ENCODE measurements around the gene CLSTN2. TPM values are rescaled to one million over a fixed set of nuclear protein-coding genes. Genes with fewer than 3 reads are reported as not detected.

CLSTN2 gene
- total RNA-seq, 1 donor from 2014 or later: 4.7 TPM

GRCh38 chr3:140510303-140510861, 575.4 kb downstream of the CLSTN2 start:
- Histone ChIP-seq H3K9ac (ENCODE audit: low read depth in 1 of 3, low read length in 3 of 3) (no peak overlapping the region), H3K27me3 (ENCODE audit: control insufficient read depth in 3 of 3, insufficient read depth in 3 of 3, low read length in 3 of 3) (peaks cover 0 to 5% (median 0%) of the 10 kb centered on the region in 3 donors), H3K9me3 (ENCODE audit: control insufficient read depth in 3 of 3, low read length in 3 of 3) (no peaks in the 10 kb centered on the region), H3K4me3 (ENCODE audit: low read length in 3 of 3) (no peak overlapping the region), H3K36me3 (ENCODE audit: control insufficient read depth in 3 of 3, insufficient read depth in 3 of 3, low read length in 3 of 3) (no peaks in the 10 kb centered on the region), H3K4me1 (ENCODE audit: control insufficient read depth in 3 of 3, insufficient read depth in 3 of 3, low read length in 3 of 3) (no peaks in the 10 kb centered on the region), H3K27ac (ENCODE audit: low read depth, low read length) (no peak overlapping the region)

GRCh38 chr3:140521751-140522445, 586.9 kb downstream of the CLSTN2 start:
- no peak overlapping the region for H3K27ac ChIP-seq (ENCODE audit: low read depth, low read length)
- no peaks in the 10 kb centered on the region for H3K36me3 ChIP-seq (ENCODE audit: control insufficient read depth in 3 of 3, insufficient read depth in 3 of 3, low read length in 3 of 3)
- H3K4me3 ChIP-seq (ENCODE audit: low read length in 3 of 3): no peak overlapping the region
- H3K9ac ChIP-seq (ENCODE audit: low read depth in 1 of 3, low read length in 3 of 3): no peak overlapping the region
- H3K27me3 ChIP-seq (ENCODE audit: control insufficient read depth in 3 of 3, insufficient read depth in 3 of 3, low read length in 3 of 3): no peaks in the 10 kb centered on the region
- H3K9me3 ChIP-seq (ENCODE audit: control insufficient read depth in 3 of 3, low read length in 3 of 3): no peaks in the 10 kb centered on the region
- H3K4me1 ChIP-seq (ENCODE audit: control insufficient read depth in 3 of 3, insufficient read depth in 3 of 3, low read length in 3 of 3): no peaks in the 10 kb centered on the region

- Histone ChIP-seq H3K9ac (ENCODE audit: low read depth in 1 of 3, low read length in 3 of 3) (no peak overlapping the region), H3K27ac (ENCODE audit: low read depth, low read length) (no peak overlapping the region), H3K9me3 (ENCODE audit: control insufficient read depth in 3 of 3, low read length in 3 of 3) (no peaks in the 10 kb centered on the region), H3K36me3 (ENCODE audit: control insufficient read depth in 3 of 3, insufficient read depth in 3 of 3, low read length in 3 of 3) (no peaks in the 10 kb centered on the region), H3K4me3 (ENCODE audit: low read length in 3 of 3) (no peak overlapping the region), H3K4me1 (ENCODE audit: control insufficient read depth in 3 of 3, insufficient read depth in 3 of 3, low read length in 3 of 3) (no peaks in the 10 kb centered on the region), H3K27me3 (ENCODE audit: control insufficient read depth in 3 of 3, insufficient read depth in 3 of 3, low read length in 3 of 3) (no peaks in the 10 kb centered on the region)
Measured at GRCh38 chr3:140522653-140523380, 587.8 kb downstream of the CLSTN2 start.

GRCh38 chr3:140523600-140523999, 588.6 kb downstream of the CLSTN2 start:
- H3K27me3 ChIP-seq (ENCODE audit: control insufficient read depth in 3 of 3, insufficient read depth in 3 of 3, low read length in 3 of 3): no peaks in the 10 kb centered on the region
- H3K9me3 ChIP-seq (ENCODE audit: control insufficient read depth in 3 of 3, low read length in 3 of 3): no peaks in the 10 kb centered on the region
- no peaks in the 10 kb centered on the region for H3K36me3 ChIP-seq (ENCODE audit: control insufficient read depth in 3 of 3, insufficient read depth in 3 of 3, low read length in 3 of 3)
- no peak overlapping the region for H3K4me3 ChIP-seq (ENCODE audit: low read length in 3 of 3)
- H3K4me1 ChIP-seq (ENCODE audit: control insufficient read depth in 3 of 3, insufficient read depth in 3 of 3, low read length in 3 of 3): no peaks in the 10 kb centered on the region
- H3K27ac ChIP-seq (ENCODE audit: low read depth, low read length): no peak overlapping the region
- H3K9ac ChIP-seq (ENCODE audit: low read depth in 1 of 3, low read length in 3 of 3): no peak overlapping the region

- H3K27ac ChIP-seq (ENCODE audit: low read depth, low read length): no peak overlapping the region
- no peaks in the 10 kb centered on the region for H3K9me3 ChIP-seq (ENCODE audit: control insufficient read depth in 3 of 3, low read length in 3 of 3)
- no peaks in the 10 kb centered on the region for H3K27me3 ChIP-seq (ENCODE audit: control insufficient read depth in 3 of 3, insufficient read depth in 3 of 3, low read length in 3 of 3)
- no peaks in the 10 kb centered on the region for H3K4me1 ChIP-seq (ENCODE audit: control insufficient read depth in 3 of 3, insufficient read depth in 3 of 3, low read length in 3 of 3)
- H3K4me3 ChIP-seq (ENCODE audit: low read length in 3 of 3): no peak overlapping the region
- H3K9ac ChIP-seq (ENCODE audit: low read depth in 1 of 3, low read length in 3 of 3): no peak overlapping the region
- no peaks in the 10 kb centered on the region for H3K36me3 ChIP-seq (ENCODE audit: control insufficient read depth in 3 of 3, insufficient read depth in 3 of 3, low read length in 3 of 3)
Measured at GRCh38 chr3:140527156-140527555, 592.2 kb downstream of the CLSTN2 start.

- H3K36me3 ChIP-seq (ENCODE audit: control insufficient read depth in 3 of 3, insufficient read depth in 3 of 3, low read length in 3 of 3): no peaks in the 10 kb centered on the region
- no peak overlapping the region for H3K9ac ChIP-seq (ENCODE audit: low read depth in 1 of 3, low read length in 3 of 3)
- no peaks in the 10 kb centered on the region for H3K4me1 ChIP-seq (ENCODE audit: control insufficient read depth in 3 of 3, insufficient read depth in 3 of 3, low read length in 3 of 3)
- H3K27ac ChIP-seq (ENCODE audit: low read depth, low read length): no peak overlapping the region
- H3K27me3 ChIP-seq (ENCODE audit: control insufficient read depth in 3 of 3, insufficient read depth in 3 of 3, low read length in 3 of 3): no peaks in the 10 kb centered on the region
- H3K4me3 ChIP-seq (ENCODE audit: low read length in 3 of 3): no peak overlapping the region
- no peaks in the 10 kb centered on the region for H3K9me3 ChIP-seq (ENCODE audit: control insufficient read depth in 3 of 3, low read length in 3 of 3)
Measured at GRCh38 chr3:140529096-140529495, 594.1 kb downstream of the CLSTN2 start.

- Histone ChIP-seq H3K27ac (ENCODE audit: low read depth, low read length) (no peak overlapping the region), H3K36me3 (ENCODE audit: control insufficient read depth in 3 of 3, insufficient read depth in 3 of 3, low read length in 3 of 3) (no peaks in the 10 kb centered on the region), H3K27me3 (ENCODE audit: control insufficient read depth in 3 of 3, insufficient read depth in 3 of 3, low read length in 3 of 3) (no peaks in the 10 kb centered on the region), H3K4me1 (ENCODE audit: control insufficient read depth in 3 of 3, insufficient read depth in 3 of 3, low read length in 3 of 3) (no peaks in the 10 kb centered on the region), H3K9ac (ENCODE audit: low read depth in 1 of 3, low read length in 3 of 3) (no peak overlapping the region), H3K4me3 (ENCODE audit: low read length in 3 of 3) (no peak overlapping the region), H3K9me3 (ENCODE audit: control insufficient read depth in 3 of 3, low read length in 3 of 3) (no peaks in the 10 kb centered on the region)
Measured at GRCh38 chr3:140529558-140529957, 594.6 kb downstream of the CLSTN2 start.

GRCh38 chr3:140530131-140530530, 595.1 kb downstream of the CLSTN2 start:
- Histone ChIP-seq H3K9ac (ENCODE audit: low read depth in 1 of 3, low read length in 3 of 3) (no peak overlapping the region), H3K27me3 (ENCODE audit: control insufficient read depth in 3 of 3, insufficient read depth in 3 of 3, low read length in 3 of 3) (no peaks in the 10 kb centered on the region), H3K36me3 (ENCODE audit: control insufficient read depth in 3 of 3, insufficient read depth in 3 of 3, low read length in 3 of 3) (peaks cover 0 to 2% (median 0%) of the 10 kb centered on the region in 3 donors), H3K4me1 (ENCODE audit: control insufficient read depth in 3 of 3, insufficient read depth in 3 of 3, low read length in 3 of 3) (no peaks in the 10 kb centered on the region), H3K27ac (ENCODE audit: low read depth, low read length) (no peak overlapping the region), H3K4me3 (ENCODE audit: low read length in 3 of 3) (no peak overlapping the region), H3K9me3 (ENCODE audit: control insufficient read depth in 3 of 3, low read length in 3 of 3) (no peaks in the 10 kb centered on the region)

- Histone ChIP-seq H3K9me3 (ENCODE audit: control insufficient read depth in 3 of 3, low read length in 3 of 3) (no peaks in the 10 kb centered on the region), H3K4me3 (ENCODE audit: low read length in 3 of 3) (no peak overlapping the region), H3K9ac (ENCODE audit: low read depth in 1 of 3, low read length in 3 of 3) (no peak overlapping the region), H3K27ac (ENCODE audit: low read depth, low read length) (no peak overlapping the region), H3K4me1 (ENCODE audit: control insufficient read depth in 3 of 3, insufficient read depth in 3 of 3, low read length in 3 of 3) (no peaks in the 10 kb centered on the region), H3K27me3 (ENCODE audit: control insufficient read depth in 3 of 3, insufficient read depth in 3 of 3, low read length in 3 of 3) (no peaks in the 10 kb centered on the region), H3K36me3 (ENCODE audit: control insufficient read depth in 3 of 3, insufficient read depth in 3 of 3, low read length in 3 of 3) (peaks cover 0 to 2% (median 0%) of the 10 kb centered on the region in 3 donors)
Measured at GRCh38 chr3:140530603-140531002, 595.6 kb downstream of the CLSTN2 start.

GRCh38 chr3:140532793-140533330, 597.9 kb downstream of the CLSTN2 start:
- Histone ChIP-seq H3K4me1 (ENCODE audit: control insufficient read depth in 3 of 3, insufficient read depth in 3 of 3, low read length in 3 of 3) (no peaks in the 10 kb centered on the region), H3K4me3 (ENCODE audit: low read length in 3 of 3) (no peak overlapping the region), H3K9me3 (ENCODE audit: control insufficient read depth in 3 of 3, low read length in 3 of 3) (no peaks in the 10 kb centered on the region), H3K27me3 (ENCODE audit: control insufficient read depth in 3 of 3, insufficient read depth in 3 of 3, low read length in 3 of 3) (no peaks in the 10 kb centered on the region), H3K9ac (ENCODE audit: low read depth in 1 of 3, low read length in 3 of 3) (no peak overlapping the region), H3K36me3 (ENCODE audit: control insufficient read depth in 3 of 3, insufficient read depth in 3 of 3, low read length in 3 of 3) (peaks cover 0 to 2% (median 0%) of the 10 kb centered on the region in 3 donors), H3K27ac (ENCODE audit: low read depth, low read length) (no peak overlapping the region)

Measured in skeletal muscle tissue (tissue), 4 donors.